HEK293T (cell line): ENCODE results near the gene ACER1.

ENCODE experiments used
- CTCF ChIA-PET: fragments of 350-600 bp; formaldehyde crosslinking; extraction: SDS; loops from one replicate; lab custom pipeline; 2021; ENCODE audit warnings: antibody characterized with exemption, inconsistent platforms; lab: Yijun Ruan, JAX
- POLR2A ChIA-PET: fragments of 350-600 bp; formaldehyde crosslinking; extraction: SDS; loops from one replicate; lab custom pipeline; 2020; ENCODE audit warnings: antibody characterized with exemption, inconsistent platforms; lab: Yijun Ruan, JAX
- DNase-seq: peaks from one replicate; pipeline ENCODE4 v3.0.0; 2012; ENCODE audit warnings: mixed read lengths; ENCODE audit errors: extremely low spot score
- ARNT ChIP-seq: fragments of 450-650 bp; IDR thresholded peaks from 2 replicates; pipeline ENCODE4 v1.6.1; 2017; ENCODE audit warnings: mild to moderate bottlenecking
- BHLHE40 ChIP-seq: fragments of 450-650 bp; IDR thresholded peaks from 2 replicates; pipeline ENCODE4 v1.6.1; 2016; ENCODE audit warnings: mild to moderate bottlenecking, moderate library complexity, borderline replicate concordance
- CTBP1 ChIP-seq: fragments of 450-650 bp; IDR thresholded peaks from 2 replicates; pipeline ENCODE4 v1.6.1; 2016; ENCODE audit warnings: borderline replicate concordance
- ELF4 ChIP-seq: fragments of 450-650 bp; IDR thresholded peaks from 2 replicates; pipeline ENCODE4 v1.6.1; 2017; ENCODE audit warnings: antibody characterized with exemption
- FOXA1 ChIP-seq: fragments of 450-650 bp; IDR thresholded peaks from 2 replicates; pipeline ENCODE4 v1.6.1; 2016; ENCODE audit warnings: mild to moderate bottlenecking
- FOXK2 ChIP-seq: fragments of 450-650 bp; IDR thresholded peaks from 2 replicates; pipeline ENCODE4 v1.6.1; 2016; ENCODE audit warnings: mild to moderate bottlenecking
- FOXM1 ChIP-seq: fragments of 450-650 bp; IDR thresholded peaks from 2 replicates; pipeline ENCODE4 v1.6.1; 2017; ENCODE audit warnings: mild to moderate bottlenecking, borderline replicate concordance
- HDGF ChIP-seq: fragments of 450-650 bp; IDR thresholded peaks from 2 replicates; pipeline ENCODE4 v1.6.1; 2017; ENCODE audit warnings: antibody characterized with exemption, borderline replicate concordance
- L3MBTL2 ChIP-seq: fragments of 450-650 bp; conservative IDR thresholded peaks from 2 replicates; pipeline ENCODE4 v1.6.1; 2016; ENCODE audit warnings: mild to moderate bottlenecking
- LEF1 ChIP-seq: fragments of 450-650 bp; IDR thresholded peaks from 2 replicates; pipeline ENCODE4 v1.6.1; 2017; ENCODE audit warnings: mild to moderate bottlenecking, borderline replicate concordance
- NFRKB ChIP-seq: fragments of 450-650 bp; IDR thresholded peaks from 2 replicates; pipeline ENCODE4 v1.6.1; 2016; ENCODE audit warnings: mild to moderate bottlenecking, moderate library complexity
- SP1 ChIP-seq: fragments of 450-650 bp; IDR thresholded peaks from 2 replicates; pipeline ENCODE4 v1.6.1; 2017
- SUZ12 ChIP-seq: fragments of 450-650 bp; IDR thresholded peaks from 2 replicates; pipeline ENCODE4 v1.6.1; 2016; ENCODE audit warnings: mild to moderate bottlenecking
- TARDBP ChIP-seq: fragments of 450-650 bp; IDR thresholded peaks from 2 replicates; pipeline ENCODE4 v1.6.1; 2016
- ZNF384 ChIP-seq: fragments of 450-650 bp; IDR thresholded peaks from 2 replicates; pipeline ENCODE4 v1.6.1; 2016
- TF ChIP-seq, protein P1 (sequence below): fragments of 450-650 bp; IDR thresholded peaks from 2 replicates; pipeline ENCODE4 v1.6.1; 2016

Gene ACER1

DNA sequence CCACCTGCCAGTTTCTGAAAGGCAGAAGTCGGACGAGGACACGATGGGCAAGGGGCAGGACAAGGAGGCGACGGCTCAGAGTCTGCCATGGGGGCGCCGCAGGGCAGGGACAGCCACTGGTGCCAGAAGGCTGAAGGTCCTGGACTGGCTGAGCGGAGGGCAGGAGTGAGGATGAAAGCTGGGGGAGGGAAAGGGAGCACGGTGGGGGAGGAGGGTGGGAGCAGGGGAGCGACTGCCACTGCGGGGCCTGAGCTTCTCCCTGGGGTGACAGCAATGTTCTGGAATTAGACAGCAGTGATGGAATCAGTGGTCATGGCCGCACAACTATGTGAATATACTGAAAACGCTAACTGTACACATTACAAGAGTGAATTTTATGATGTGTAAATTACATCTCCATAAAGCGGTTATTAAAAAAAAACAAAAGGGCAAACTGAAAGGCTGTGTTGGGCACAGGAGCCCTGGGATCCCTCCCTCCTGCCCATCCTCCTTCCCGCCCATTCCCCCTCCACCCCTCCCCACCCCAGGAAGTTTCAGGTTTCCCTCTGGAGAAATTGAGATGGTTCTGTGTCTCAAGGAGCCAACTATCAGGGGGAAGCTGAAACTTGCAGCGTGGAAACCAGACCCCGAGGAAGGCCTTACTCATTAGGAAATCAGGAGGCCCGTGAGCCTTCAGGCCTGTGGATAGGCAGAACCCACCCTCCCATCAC is 69.5 kb downstream of the ACER1 start:
- CTCF ChIA-PET, result no interaction called here

GRCh38 chr19:6263306-6263705 is 70.1 kb downstream of the ACER1 start:
- ChIA-PET CTCF (no interaction called here), POLR2A (no interaction called here)
- no peak for DNase-seq
- TF ChIP-seq SUZ12 (no peak), FOXA1 (no peak), HDGF (no peak), ELF4 (no peak), L3MBTL2 (no peak), BHLHE40 (no peak), FOXK2 (no peak), TARDBP (no peak), ZNF384 (no peak), NFRKB (no peak), CTBP1 (no peak), ARNT (no peak), FOXM1 (no peak), SP1 (no peak), LEF1 (no peak)
- TF ChIP-seq, protein P1, sequence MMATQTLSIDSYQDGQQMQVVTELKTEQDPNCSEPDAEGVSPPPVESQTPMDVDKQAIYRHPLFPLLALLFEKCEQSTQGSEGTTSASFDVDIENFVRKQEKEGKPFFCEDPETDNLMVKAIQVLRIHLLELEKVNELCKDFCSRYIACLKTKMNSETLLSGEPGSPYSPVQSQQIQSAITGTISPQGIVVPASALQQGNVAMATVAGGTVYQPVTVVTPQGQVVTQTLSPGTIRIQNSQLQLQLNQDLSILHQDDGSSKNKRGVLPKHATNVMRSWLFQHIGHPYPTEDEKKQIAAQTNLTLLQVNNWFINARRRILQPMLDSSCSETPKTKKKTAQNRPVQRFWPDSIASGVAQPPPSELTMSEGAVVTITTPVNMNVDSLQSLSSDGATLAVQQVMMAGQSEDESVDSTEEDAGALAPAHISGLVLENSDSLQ, result no peak

More for the DNA sequence above, 69.5 kb downstream of the ACER1 start:
- DNase-seq, result no peak
- POLR2A ChIA-PET, result interaction anchor here (0.7 kb wide), 1 partner anchor 109 kb away, joined by 3 read pairs; the partner anchor contains the start of gene ALKBH7
- TF ChIP-seq ELF4 (no peak), SUZ12 (no peak), FOXA1 (no peak), SP1 (no peak), BHLHE40 (no peak), HDGF (no peak), FOXM1 (no peak)

- no peak for TF ChIP-seq FOXM1
- TF ChIP-seq, protein P1, result no peak
- no peak for TF ChIP-seq TARDBP
- TF ChIP-seq ZNF384, result no peak
- no peak for TF ChIP-seq HDGF
- no peak for TF ChIP-seq FOXK2
- no peak for TF ChIP-seq CTBP1
- no peak for TF ChIP-seq ARNT
- no peak for TF ChIP-seq LEF1
- no peak for TF ChIP-seq ELF4
- TF ChIP-seq SUZ12, result no peak
- TF ChIP-seq BHLHE40, result no peak
- no peak for TF ChIP-seq NFRKB
- no peak for TF ChIP-seq L3MBTL2
- no peak for DNase-seq
- ChIA-PET POLR2A (no interaction called here), CTCF (no interaction called here)
These were observed 70.9 kb downstream of the ACER1 start for GRCh38 chr19:6262519-6262918.

DNA sequence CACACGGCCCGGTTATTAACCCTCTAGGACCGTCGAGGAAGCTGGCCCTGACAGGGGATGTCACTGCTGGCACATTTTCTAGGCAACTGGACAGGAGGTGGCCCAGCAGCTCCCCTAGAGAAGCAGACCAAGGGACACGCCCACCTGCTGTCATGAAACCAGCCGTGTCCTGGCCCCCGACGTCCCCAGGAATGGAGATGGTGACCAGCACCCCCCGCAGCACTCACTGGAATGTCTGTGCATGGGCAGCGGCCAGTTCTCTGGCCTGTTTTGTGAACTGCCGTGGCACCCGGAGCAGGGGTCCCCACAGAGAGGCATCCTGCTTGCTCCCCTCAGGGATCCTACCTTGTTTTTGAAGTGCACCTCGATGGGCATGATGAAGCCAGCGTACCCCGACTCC is 71.5 kb downstream of the ACER1 start:
- POLR2A ChIA-PET, result no interaction called here
- no peak for TF ChIP-seq ZNF384
- TF ChIP-seq FOXK2, result no peak
- no peak for TF ChIP-seq NFRKB
- TF ChIP-seq HDGF, result no peak
- TF ChIP-seq FOXA1, result no peak
- DNase-seq, result no peak
- CTCF ChIA-PET, result interaction anchor here (1.8 kb wide), 1 partner anchor 10 kb away, joined by 9 read pairs; no protein-coding TSS in a partner anchor

DNA sequence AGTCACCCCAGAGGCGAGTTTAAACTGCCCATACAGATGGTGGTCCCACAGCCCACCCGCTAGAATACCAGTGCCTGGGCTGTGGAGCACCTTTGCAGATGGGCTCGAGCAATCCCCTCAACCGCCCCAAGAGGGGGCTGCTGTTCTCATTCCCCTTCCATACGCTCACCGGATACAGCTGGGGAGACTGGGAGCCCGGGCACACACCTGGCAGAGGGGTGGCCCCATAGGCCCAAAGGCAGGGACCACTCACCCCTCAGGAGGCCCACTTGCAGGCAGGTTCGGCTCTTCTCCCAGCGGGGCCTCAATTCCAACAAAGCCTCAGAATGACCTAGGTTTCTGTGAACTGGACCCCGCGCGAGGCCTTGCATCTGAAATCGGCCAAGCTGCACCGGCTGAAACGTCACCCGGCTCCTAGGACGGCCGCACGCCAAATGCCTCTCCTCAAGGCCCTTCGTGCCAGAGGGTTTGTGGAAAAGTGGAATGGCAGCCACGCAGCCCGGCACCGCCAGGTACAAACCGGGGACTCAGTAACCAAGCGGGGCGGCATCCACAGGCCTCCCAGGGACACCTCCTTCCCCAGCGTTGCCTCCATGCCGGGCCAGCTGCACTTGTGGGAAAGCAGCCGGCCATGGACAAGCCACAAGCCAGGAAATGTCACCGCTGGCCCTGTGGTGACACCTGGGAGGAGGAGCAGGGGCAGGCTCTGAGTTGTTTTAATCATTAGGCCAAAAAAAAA is 72.3 kb downstream of the ACER1 start:
- CTCF ChIA-PET, result interaction anchor here (1.8 kb wide), 1 partner anchor 10 kb away, joined by 9 read pairs; no protein-coding TSS in a partner anchor
- POLR2A ChIA-PET, result no interaction called here
- TF ChIP-seq ZNF384 (no peak), ELF4 (no peak), FOXA1 (no peak), FOXK2 (no peak), SP1 (no peak), FOXM1 (no peak), NFRKB (no peak), TARDBP (no peak), HDGF (no peak)
- DNase-seq, result peak; percentile 66

GRCh38 chr19:6260376-6260775 is 73.0 kb downstream of the ACER1 start:
- ChIA-PET CTCF (interaction anchor here (1.8 kb wide), 1 partner anchor 11 kb away, joined by 9 read pairs; no protein-coding TSS in a partner anchor), POLR2A (no interaction called here)

More at GRCh38 chr19:6260376-6260775, 73.0 kb downstream of the ACER1 start:
- DNase-seq, result no peak
- no peak for TF ChIP-seq ELF4
